Left ventricle myocardium inferior (tissue), 1 donor: Measurements from ENCODE around the gene FAM120A. TPM values are rescaled to one million over a fixed set of nuclear protein-coding genes. Genes with fewer than 3 reads are reported as not detected.

Experiments
- DNase-seq: peaks from one replicate; pipeline ENCODE4 v3.0.0-alpha.2; 2020
- H3K27ac ChIP-seq: fragments of 200-600 bp; replicated peaks from 2 replicates; pipeline ENCODE4 v1.8.0; 2021
- H3K27me3 ChIP-seq: fragments of 200-600 bp; 2 replicates; pipeline ENCODE4 v1.8.0; 2021; ENCODE audit warnings: low read depth
- H3K36me3 ChIP-seq: fragments of 200-600 bp; 2 replicates; pipeline ENCODE4 v1.8.0; 2021
- H3K4me1 ChIP-seq: fragments of 200-600 bp; 2 replicates; pipeline ENCODE4 v1.8.0; 2021
- H3K4me3 ChIP-seq: fragments of 200-600 bp; 2 replicates; pipeline ENCODE4 v1.8.0; 2021; ENCODE audit warnings: mild to moderate bottlenecking, moderate library complexity
- H3K9me3 ChIP-seq: fragments of 200-600 bp; replicated peaks from 2 replicates; pipeline ENCODE4 v1.8.0; 2021
- CTCF ChIP-seq: fragments of 200-600 bp; IDR thresholded peaks from 2 replicates; pipeline ENCODE4 v1.8.0; 2021; ENCODE audit warnings: antibody characterized with exemption, mild to moderate bottlenecking, borderline replicate concordance
- intact Hi-C: fragments of 100-400 bp; cut with micrococcal nuclease; formaldehyde crosslinking; loops from one replicate; pipeline ENCODE4 v1.11.0; 2022
- total RNA-seq: library from RNA; stranded (reverse); fragmentation: NEBNext Ultra II Directional; extraction: Animal tissue kit (Norgen Biotek cat#: 25700); gene quantifications from one replicate; pipeline ENCODE4 v1.2.1, GENCODE V29; 2021
- donor health status: DM: no; HTN: yes; CAD: no; lungs with severe emphysema.

The FAM120A gene
- total RNA-seq, 1 donor from 2014 or later: 104 TPM

GRCh38 chr9:93560991-93561390 lies 109.5 kb downstream of the FAM120A start:
- Histone ChIP-seq H3K27ac (no peak overlapping the region), H3K4me3 (no peak overlapping the region), H3K36me3 (peaks cover 89% of the 10 kb centered on the region), H3K4me1 (peaks cover 2% of the 10 kb centered on the region), H3K9me3 (no peaks in the 10 kb centered on the region), H3K27me3 (no peaks in the 10 kb centered on the region)
- no peak for DNase-seq
- no peak for TF ChIP-seq CTCF
- intact Hi-C loops: no loop called here

- peaks cover 79% of the 10 kb centered on the region for H3K36me3 ChIP-seq
- no peaks in the 10 kb centered on the region for H3K9me3 ChIP-seq
- intact Hi-C loops: no loop called here
- DNase-seq: no peak
- no peaks in the 10 kb centered on the region for H3K27me3 ChIP-seq
- peaks cover 11% of the 10 kb centered on the region for H3K4me1 ChIP-seq
- no peak overlapping the region for H3K27ac ChIP-seq
- TF ChIP-seq CTCF: no peak
- no peak overlapping the region for H3K4me3 ChIP-seq
These were observed 110.7 kb downstream of the FAM120A start for GRCh38 chr9:93562157-93562556.

- TF ChIP-seq CTCF: no peak
- Histone ChIP-seq H3K9me3 (no peaks in the 10 kb centered on the region), H3K36me3 (peaks cover 50% of the 10 kb centered on the region), H3K27ac (no peak overlapping the region), H3K4me1 (peaks cover 18% of the 10 kb centered on the region), H3K27me3 (no peaks in the 10 kb centered on the region), H3K4me3 (no peak overlapping the region)
- no peak for DNase-seq
- intact Hi-C loops: loop anchor here (5.0 kb wide), 1 partner anchor 108 kb away; no protein-coding TSS in a partner anchor
These were observed 113.6 kb downstream of the FAM120A start for GRCh38 chr9:93565089-93565488.

GRCh38 chr9:93566408-93567270 lies 115.2 kb downstream of the FAM120A start:
- peak; percentile 99 for DNase-seq
- Histone ChIP-seq H3K4me3 (peak overlapping the region; percentile 78), H3K36me3 (peaks cover 34% of the 10 kb centered on the region), H3K9me3 (peaks cover 8% of the 10 kb centered on the region), H3K27ac (peak overlapping the region; percentile 99), H3K4me1 (peaks cover 18% of the 10 kb centered on the region), H3K27me3 (no peaks in the 10 kb centered on the region)
- TF ChIP-seq CTCF: peak; percentile 97
- intact Hi-C loops: loop anchor here (5.0 kb wide), 1 partner anchor 109 kb away; no protein-coding TSS in a partner anchor

- peaks cover 27% of the 10 kb centered on the region for H3K36me3 ChIP-seq
- intact Hi-C loops: loop anchor here (5.0 kb wide), 1 partner anchor 110 kb away; no protein-coding TSS in a partner anchor
- peak overlapping the region; percentile 78 for H3K4me3 ChIP-seq
- peak overlapping the region; percentile 99 for H3K27ac ChIP-seq
- H3K27me3 ChIP-seq: no peaks in the 10 kb centered on the region
- H3K4me1 ChIP-seq: peaks cover 18% of the 10 kb centered on the region
- peaks cover 8% of the 10 kb centered on the region for H3K9me3 ChIP-seq
- no peak for DNase-seq
- no peak for TF ChIP-seq CTCF
These were observed 115.9 kb downstream of the FAM120A start for GRCh38 chr9:93567271-93567959.
